AG09309 (cell line): Measurements from ENCODE around the gene OGA.

Experiments used
- DNase-seq: peaks from one replicate; pipeline ENCODE4 v3.0.0-alpha.2; 2010; ENCODE audit warnings: low read depth
- H3K4me3 ChIP-seq: 2 replicates; pipeline ENCODE4 v1.5.1; 2011; ENCODE audit warnings: mild to moderate bottlenecking, low read depth, low read length, moderate library complexity; ENCODE audit not compliant: control insufficient read depth
- TF ChIP-seq, protein P1 (sequence below): IDR thresholded peaks from 2 replicates; pipeline ENCODE4 v1.5.1; 2011; ENCODE audit warnings: mild to moderate bottlenecking, low read depth, low read length, inconsistent platforms; ENCODE audit not compliant: insufficient read depth, control insufficient read depth; ENCODE audit errors: missing control alignments

The OGA gene

DNA sequence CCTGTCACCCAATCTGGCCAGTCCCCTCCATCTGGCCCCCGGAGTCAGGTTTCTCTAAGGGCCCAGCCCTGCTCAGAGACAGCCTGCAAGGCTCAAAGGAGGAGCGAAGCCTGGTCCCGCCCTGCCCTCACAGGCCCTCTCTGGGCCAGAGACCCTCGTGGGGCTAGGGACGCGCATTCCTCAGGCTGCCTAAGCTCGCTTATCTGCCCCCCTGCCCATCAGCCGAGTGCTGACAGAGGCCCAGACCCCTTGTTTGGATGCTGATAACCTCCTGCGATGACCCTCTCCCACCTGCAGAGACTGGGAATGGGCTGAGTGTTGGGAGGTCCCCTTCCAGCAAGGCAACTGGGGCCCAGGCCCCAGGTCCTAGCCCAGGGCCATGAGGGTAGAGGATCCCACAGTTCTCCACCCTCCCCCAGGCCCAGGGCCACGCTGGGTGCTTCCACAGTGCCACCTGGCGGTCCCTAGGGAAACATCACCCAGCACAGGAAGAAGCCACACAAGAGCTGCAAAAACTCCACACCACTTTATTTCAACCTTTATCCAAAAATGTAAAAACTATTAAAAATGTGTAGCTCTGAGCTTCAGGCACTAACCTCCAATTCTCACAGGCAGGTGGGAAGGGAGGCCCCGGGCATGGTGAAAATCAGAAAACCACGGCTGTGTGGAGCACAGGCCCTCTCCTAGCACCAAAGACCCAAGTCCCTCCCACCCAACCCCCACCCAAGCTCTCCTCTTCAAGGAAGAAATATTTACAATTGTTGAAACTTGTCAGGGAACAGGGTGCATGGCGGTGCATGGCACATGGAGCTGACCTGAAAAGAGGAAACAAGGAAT, 37.2 kb downstream of the OGA start:
- DNase-seq, result no peak
- TF ChIP-seq, protein P1, sequence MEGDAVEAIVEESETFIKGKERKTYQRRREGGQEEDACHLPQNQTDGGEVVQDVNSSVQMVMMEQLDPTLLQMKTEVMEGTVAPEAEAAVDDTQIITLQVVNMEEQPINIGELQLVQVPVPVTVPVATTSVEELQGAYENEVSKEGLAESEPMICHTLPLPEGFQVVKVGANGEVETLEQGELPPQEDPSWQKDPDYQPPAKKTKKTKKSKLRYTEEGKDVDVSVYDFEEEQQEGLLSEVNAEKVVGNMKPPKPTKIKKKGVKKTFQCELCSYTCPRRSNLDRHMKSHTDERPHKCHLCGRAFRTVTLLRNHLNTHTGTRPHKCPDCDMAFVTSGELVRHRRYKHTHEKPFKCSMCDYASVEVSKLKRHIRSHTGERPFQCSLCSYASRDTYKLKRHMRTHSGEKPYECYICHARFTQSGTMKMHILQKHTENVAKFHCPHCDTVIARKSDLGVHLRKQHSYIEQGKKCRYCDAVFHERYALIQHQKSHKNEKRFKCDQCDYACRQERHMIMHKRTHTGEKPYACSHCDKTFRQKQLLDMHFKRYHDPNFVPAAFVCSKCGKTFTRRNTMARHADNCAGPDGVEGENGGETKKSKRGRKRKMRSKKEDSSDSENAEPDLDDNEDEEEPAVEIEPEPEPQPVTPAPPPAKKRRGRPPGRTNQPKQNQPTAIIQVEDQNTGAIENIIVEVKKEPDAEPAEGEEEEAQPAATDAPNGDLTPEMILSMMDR, result peak; percentile 96
- no peak overlapping the region for H3K4me3 ChIP-seq

DNA sequence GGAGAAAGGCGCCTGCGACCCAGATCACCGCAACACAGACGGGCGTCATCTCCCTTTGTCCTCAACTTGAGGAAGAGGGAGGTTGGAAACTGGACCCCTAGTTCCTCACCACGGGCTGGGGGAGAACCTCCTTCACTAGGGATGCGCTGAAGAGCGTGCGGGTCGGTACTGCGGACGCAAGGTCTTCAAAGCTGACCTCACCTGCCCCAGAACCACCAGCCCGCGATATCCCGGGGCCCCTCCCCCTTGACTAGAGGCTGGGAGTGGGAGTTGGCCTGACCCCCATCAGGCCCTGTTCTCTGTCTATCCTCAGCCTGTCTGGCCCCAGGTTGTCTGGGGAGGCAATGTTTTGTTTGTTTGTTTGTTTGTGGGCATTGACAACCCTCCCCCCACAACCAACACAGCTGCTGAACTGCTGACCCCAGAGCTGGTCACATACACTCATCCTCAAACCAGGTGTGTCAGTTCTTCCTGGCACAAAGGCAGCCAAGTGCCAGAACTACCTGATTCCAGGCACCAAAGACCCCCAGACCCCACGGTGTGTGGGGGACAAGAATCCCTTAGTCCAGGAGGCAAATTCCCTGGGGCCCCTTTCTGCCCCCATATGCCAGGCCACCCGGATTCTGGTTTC, 37.9 kb downstream of the OGA start:
- H3K4me3 ChIP-seq, result peak overlapping the region; percentile 15
- no peak for DNase-seq
- TF ChIP-seq, protein P1, result no peak

DNA sequence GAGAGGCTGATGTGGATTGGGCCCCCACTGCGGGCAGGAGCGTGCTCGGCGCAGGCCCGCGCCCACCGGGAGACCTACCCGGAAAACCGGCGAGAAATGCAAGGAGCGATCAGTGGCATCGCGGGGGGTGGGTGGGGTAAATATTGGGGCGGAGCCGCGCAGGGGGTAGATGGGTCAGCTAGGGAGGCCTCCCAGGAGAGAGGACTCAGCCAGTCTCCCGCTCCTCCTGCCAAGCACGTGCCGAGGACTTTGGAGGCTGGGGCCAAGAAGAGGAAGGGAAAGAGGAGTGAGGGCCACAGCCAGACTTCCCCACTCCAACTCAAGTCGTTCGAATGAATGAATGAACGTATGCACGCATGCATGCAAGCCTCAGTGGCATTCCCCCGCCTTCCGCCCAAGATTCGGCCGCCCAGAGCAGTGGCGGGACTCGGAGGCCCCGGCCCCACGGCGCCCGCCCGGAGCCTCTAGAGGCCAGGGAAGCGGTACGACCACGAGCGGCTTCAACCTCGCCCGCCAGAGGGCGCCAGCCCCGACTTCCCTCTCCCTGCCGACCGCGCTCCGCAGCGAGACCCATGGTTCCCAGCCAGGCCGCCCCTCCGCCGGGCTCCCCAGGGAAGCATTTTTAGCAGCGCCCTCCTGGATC, 38.6 kb downstream of the OGA start:
- peak overlapping the region; percentile 15 for H3K4me3 ChIP-seq
- no peak for DNase-seq
- TF ChIP-seq, protein P1, result peak; percentile 85

DNA sequence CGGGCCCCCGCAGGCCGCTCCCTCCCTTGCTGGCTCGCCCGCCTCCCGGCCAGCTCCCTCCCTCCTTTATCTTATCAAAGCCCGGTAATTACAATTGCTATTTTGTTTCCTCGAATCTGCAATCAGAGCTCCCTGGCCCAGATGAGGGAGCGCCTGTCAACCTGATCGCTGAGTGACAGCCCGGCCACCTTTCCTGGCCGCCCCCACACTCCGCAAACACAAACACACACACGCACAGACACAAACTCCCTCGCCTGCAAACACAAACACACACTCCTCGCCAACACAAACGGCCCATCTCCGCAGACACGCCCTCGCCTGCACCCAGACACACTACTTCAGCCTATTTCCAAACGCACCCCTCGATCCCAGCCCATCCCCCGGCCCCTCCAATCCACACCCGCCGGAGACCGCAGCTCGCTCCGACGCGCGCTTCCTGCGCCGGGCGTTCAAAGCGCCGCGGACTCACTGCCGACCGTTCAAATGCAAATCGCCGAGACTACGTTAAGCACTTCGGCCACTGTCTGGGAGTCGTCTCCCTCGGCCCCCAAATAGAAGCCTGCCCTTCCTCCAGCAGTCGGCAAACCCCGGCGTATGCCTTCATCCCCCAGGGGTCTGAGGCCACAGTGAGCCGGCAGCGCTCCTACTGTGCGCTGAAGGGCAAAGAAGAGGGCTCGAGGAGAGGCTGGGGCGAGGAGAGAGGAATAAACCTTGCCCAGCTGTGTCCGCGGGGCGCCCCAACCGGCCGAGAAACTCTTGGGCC, 39.3 kb downstream of the OGA start:
- TF ChIP-seq, protein P1, result no peak
- DNase-seq, result no peak

DNA sequence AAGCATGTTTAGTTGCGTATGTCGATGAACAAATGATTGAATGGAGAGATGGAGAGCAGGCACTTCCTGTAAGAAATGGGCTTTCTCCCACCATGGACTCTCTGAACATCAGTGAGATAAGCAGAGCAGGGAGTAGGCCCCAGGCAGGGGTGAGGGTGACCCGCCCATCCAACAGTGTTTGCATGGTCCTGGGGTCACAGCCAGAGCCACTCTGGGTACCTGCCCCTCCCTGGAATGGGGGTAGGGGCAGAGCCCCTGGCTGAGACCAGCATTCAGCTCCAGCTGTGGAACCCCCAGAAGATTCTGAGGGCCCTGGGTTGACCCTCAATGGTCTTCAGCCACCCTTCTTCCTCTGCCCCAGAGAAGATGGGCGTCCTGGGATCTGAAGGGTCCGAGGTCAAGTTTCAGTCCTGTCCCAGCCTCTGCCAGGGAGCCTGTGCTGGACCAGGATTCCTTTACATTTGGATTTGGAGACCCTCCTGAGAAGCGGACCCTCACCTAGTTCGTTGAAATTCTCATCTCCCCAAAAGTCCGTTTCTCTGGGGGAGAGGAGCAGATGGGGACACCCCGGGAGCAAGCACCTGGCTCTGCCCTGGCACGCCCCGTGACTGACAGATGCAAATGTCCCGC, 40.0 kb downstream of the OGA start:
- no peak overlapping the region for H3K4me3 ChIP-seq
- TF ChIP-seq, protein P1, result no peak
- no peak for DNase-seq

More for the DNA sequence above, 39.3 kb downstream of the OGA start:
- no peak overlapping the region; the same call in none of the 2 replicates for H3K4me3 ChIP-seq

DNA sequence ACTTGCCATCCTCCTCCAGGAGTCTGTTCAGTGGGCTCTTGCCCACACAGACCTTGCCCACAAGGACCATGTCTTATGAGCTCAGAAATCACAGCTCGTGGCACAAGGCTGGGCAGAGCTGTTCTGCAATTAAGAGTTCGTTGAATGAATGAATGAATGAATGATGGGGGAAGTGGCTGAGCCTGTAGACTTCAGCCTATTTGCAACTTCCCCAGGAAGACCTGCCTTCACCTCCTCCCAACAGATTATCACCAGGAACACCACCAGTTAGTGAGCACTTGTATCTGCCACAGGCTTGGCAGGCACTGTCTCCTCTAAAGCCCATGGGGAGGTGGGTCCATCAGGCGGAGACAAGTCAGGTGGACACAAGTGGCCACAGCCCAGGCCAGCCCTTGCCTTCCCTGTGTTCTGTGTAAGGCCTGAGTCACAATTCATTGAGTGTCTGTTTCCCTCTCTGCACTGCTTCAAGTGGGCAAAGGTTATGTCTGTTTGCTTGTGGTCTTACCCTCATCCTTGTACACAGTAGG, 40.6 kb downstream of the OGA start:
- no peak for DNase-seq
- H3K4me3 ChIP-seq, result no peak overlapping the region
- TF ChIP-seq, protein P1, result no peak
